ENCODE data around the gene CYP2B6.
"Not testable (repeated sequence)": the region's sequence is repeated elsewhere in the genome, so short reads cannot be mapped to it uniquely, and the experiment has no call there.

Gene CYP2B6

GRCh38 chr19:41039806-41040205 lies 48.7 kb downstream of the CYP2B6 start:
- no peak for DNase-seq

- not testable (repeated sequence) for DNase-seq
Measured at GRCh38 chr19:41045095-41045494, 54.0 kb downstream of the CYP2B6 start.

GRCh38 chr19:41050426-41050825 lies 59.3 kb downstream of the CYP2B6 start:
- no peak for DNase-seq

- DNase-seq = not testable (repeated sequence)
Measured at GRCh38 chr19:41052162-41052561, 61.1 kb downstream of the CYP2B6 start.

GRCh38 chr19:41053331-41053730 lies 62.2 kb downstream of the CYP2B6 start:
- DNase-seq = not testable (repeated sequence)

- no peak for DNase-seq
Measured at GRCh38 chr19:41064974-41065569, 74.0 kb downstream of the CYP2B6 start.
